Ureter (tissue), 1 donor: ENCODE data around the gene PRAF2. TPM values are rescaled to one million over a fixed set of nuclear protein-coding genes. Genes with fewer than 3 reads are reported as not detected.

Experiments used
- DNase-seq: peaks from one replicate; pipeline ENCODE4 v3.0.0-alpha.2; 2020; ENCODE audit warnings: low spot score
- total RNA-seq: library from RNA; stranded (reverse); gene quantifications from one replicate; pipeline ENCODE4 v1.2.4, GENCODE V29; 2023
- donor health status: DM: yes; HTN: yes; CAD: no.

The PRAF2 gene, protein sequence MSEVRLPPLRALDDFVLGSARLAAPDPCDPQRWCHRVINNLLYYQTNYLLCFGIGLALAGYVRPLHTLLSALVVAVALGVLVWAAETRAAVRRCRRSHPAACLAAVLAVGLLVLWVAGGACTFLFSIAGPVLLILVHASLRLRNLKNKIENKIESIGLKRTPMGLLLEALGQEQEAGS
- total RNA-seq, result 20.9 TPM

DNA sequence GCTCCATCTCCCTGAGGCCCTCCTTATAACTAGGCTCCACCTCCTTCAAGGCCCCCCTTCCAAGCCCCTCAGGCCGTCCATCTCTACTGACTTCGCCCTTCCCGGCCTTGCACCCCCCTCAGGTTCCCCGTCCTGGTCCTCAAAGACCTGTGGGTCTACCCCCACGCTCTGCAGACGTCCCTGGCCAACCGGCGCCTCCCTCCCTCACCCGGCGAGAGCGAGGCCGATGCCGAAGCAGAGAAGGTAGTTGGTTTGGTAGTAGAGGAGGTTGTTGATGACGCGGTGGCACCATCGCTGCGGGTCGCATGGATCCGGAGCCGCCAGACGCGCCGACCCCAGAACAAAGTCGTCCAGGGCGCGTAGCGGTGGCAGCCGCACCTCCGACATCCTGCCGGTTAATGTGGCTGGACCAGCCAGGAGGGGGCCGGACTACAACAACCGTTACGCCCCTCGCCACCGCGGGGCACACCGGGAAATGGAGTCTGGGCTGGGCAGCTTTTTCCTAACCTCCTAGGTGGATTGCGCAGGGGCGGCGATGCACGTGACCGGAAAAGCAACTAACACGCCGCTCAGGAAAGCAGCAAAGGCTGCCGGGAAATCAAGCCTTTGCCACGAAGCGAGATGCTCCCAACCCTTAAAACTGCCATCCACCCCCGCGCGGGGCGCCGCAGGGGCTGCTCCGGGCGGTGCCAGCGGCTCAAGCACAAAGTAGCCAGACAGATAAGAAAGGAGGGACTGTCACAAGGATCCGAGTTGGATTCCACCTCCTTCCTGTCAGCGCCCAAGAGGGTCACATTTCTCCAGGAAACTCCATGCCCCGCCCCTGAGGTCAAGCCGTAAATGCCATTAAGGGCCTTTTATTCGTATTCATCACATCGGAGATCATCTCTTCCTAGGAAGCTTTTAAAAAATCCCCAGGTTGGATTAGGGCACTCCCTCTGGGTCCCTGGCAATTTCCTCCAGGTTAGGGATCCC, at the start of gene PRAF2:
TSS of gene PRAF2 (minus strand) at position 402 of the 975 bp plus-strand sequence. CDS start at position 387, 15 bp downstream.
- peak; percentile 93 for DNase-seq

DNA sequence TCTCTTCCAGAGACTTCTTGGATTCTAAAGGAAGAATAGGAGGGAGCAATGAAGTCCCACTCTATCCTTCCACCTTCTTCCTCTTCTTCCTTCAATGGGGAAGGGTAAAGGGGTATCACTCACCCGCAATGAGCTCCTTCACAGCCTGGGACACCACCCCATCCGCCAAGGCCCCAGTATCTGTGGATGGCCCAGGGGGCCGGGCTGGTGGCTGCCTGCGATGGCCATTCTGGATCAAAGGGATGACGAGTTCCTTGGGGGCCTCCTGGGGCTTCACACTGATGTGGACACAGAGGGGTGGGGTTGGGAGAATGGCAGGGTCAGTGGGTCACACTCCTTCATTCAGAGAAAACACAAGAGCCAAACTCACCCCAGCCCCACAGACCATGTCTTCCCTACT, 48.7 kb upstream of the PRAF2 start:
- DNase-seq, result no peak

DNA sequence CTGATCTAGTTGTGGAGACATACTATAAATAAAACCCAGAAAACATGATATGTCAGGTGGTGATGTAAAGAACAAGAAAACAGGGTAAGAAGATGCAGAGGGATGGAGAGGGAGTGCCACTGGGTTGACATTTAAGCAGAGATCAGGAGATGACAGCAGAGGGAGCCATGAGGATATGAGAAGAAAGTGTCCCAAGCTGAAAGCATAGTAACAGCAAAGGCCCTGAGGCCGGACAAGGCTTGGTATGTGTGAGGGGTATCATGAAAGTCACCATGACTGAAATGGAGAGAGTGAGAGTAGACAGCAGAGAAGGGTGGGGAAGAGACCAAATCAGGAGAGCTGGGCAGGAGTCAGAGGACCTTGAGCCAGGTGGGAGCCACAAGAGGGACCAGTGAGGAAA, 46.3 kb upstream of the PRAF2 start:
- DNase-seq, result no peak

DNA sequence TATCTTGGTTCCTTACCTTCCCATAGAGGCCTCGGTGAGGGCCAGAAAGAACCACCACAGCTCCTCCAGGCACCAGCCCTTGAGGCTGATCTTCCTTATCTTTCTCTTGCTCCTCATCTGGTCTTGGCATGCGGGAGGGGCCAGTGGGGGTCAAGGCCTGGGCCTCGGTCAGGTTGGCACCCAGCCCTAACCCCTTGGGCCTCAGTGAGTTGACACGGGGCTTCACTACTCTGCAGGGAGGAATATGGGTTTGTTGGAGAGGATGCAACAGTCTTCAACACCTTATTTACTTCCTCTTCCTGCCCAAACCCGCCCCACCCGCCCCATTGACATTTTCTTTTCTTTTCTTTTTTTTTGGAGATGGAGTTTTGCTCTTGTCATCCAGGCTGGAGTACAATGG, 43.8 kb upstream of the PRAF2 start:
- no peak for DNase-seq

DNA sequence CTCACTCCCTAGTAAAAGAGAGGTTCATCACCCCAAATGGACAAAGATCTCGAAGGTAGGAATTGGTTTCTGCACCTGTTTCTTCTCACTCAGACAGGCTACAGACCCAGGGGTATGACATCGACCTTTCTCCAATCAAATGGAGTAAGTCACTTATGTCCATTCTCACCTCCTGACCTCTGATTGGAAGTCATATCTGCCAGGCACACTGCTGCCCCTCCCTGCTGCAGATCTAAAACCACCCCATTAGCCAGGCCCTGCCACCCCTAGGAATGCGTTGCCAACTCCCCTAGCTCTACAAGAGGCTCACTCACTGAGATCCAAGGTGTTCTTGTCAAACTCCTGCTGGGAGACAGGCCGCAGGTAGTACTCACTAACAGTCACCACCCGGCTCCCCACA, 42.9 kb upstream of the PRAF2 start:
- DNase-seq, result no peak

DNA sequence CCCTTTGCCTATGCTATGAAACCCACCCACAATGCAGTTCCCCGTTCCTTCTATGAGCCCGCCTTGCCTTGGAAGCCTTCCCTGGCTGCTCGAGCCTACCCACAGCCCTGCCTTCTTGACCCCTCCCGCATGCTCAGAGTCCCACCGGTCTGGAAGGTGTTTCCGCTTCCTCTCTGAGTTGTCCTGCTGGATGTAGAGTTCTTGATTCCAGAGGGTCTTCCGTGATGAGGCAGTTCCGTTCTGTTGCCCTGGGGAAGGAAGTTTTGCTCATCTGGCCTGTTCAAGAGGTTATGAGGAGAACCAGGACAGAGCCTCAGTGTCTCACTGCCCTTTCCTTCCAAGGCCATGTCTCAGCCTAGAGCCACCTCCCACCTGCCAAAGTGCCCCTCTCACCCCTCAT, 42.3 kb upstream of the PRAF2 start:
- no peak for DNase-seq

DNA sequence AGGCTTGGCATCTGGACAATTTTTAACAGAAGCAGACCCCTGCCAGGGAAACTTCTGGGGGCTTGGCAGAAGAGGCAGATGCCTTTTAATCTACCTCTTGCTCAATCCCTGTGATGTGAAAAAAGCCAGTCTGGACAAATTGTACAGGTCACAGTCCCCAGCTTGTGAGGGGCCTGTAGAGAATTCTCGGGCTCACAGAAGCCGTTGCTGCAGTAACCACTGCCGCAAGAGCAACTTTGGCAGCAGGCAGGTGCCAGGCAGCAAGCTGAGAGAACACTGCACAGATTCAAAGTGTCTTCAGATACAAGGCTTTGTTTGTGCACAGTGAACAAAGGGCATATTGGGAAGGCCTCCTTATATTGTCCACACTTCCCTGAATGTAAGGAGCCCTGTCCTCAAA, 38.0 kb upstream of the PRAF2 start:
- no peak for DNase-seq

DNA sequence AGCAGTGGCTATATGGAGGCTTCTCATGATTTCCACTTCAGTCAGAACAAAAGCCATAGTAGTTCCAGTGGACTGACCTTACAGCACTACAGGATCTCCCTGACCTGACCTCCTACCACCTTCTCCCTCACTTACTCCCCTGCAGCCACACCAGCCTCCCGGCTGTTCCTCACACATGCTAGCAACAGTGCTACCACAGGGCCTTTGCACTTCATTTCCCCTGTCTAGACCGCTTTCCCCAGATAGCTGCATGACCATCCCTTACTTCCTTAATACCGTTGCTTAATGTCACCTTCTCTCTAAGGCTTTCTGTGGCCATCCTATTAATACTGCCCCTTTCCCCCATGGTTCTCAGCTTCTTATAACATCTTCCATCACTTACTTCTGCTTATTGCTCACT, 36.6 kb upstream of the PRAF2 start:
- DNase-seq, result no peak

DNA sequence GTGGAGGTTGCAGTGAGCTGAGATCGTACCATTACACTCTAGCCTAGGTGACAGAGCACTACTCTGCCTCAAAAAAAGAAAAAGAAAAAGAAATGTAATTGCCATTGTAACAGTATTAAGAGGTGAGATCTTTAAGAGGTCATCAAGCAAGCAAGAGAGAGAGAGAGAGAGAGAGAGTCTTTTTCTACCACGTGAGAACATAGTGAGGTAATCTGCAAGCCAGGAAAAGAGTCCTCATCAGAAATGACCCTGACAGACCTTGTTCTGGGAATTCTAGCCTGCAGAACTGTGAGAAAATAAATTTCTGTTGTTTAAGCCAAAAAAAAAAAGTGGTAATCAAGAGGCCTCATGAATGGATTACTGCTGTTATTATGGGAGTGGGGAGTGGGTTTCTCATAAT, 34.8 kb upstream of the PRAF2 start:
- no peak for DNase-seq

DNA sequence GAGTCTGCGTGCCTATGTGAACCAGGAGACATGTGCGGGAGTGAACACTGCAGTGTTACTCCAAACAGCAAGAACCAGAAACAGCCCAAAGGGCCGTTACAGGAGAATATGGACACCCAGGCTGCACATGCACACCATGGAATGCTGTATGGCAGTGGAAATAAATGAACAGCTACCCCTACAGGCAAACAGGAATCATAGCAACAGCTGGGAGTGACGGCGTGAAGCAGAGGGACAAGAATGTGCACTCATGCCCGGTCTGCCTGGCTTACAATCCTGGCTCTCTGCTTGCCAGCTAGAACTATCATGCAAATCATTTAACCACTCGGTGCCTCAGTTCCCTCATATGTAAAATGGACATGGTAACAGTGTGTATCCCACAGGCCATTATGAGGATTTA, 33.1 kb upstream of the PRAF2 start:
- DNase-seq, result no peak

DNA sequence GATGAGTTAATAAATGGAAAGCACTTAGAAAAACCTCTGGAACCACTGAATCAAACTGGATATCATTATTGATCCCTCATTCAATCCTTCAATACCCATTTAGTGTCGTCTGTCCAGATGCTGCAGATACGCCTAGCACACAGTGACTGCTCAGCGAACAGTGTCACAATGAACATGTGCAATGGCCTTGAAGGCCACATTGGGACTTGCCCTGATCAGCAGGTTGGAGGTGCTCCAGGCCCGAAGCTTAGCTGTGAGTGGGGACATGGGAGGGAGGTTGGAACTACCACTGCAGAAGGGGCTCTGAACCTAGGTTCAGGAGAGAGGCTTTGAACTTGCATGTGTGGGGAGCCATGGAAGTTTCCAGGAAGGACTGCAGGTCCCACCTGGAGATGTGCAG, 32.5 kb upstream of the PRAF2 start:
- no peak for DNase-seq

DNA sequence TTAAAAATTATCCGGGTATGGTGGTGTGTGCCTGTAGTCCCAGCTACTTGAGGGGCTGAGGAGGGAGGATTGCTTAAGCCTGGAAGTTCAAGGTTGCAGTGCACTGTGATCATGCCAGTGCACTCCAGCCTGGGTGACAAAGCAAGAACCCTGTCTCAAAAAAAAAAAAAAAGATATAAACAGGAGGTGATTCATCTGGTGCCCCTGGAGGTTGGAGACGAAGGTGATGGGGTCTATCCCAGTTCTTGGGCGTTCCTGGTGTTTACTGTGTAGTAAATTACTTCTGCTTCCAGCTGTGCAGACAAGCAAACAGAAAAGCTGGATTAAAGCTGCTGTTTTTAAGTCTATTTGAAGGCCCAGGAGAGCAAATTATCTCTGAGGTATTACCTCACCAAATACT, 29.8 kb upstream of the PRAF2 start:
- no peak for DNase-seq

DNA sequence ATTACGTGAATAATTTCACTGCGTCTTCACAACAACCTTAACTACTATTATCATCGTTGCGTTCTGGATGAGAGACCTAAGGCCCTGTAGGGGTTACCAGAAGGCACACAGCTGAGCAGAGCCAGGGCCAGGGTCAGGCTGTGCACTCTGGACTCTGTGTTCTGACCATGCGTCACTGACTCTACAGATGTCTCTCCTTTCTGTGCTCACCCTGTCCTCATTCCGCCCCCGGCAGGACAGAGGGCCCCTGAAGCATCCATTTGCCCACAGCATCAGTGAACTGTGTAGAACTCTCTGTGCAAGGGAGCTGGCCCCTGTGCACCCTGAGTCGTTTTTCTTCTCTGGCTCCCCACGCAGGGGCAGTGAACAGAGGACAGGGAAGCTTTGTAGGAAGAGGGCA, 28.4 kb upstream of the PRAF2 start:
- DNase-seq, result no peak

DNA sequence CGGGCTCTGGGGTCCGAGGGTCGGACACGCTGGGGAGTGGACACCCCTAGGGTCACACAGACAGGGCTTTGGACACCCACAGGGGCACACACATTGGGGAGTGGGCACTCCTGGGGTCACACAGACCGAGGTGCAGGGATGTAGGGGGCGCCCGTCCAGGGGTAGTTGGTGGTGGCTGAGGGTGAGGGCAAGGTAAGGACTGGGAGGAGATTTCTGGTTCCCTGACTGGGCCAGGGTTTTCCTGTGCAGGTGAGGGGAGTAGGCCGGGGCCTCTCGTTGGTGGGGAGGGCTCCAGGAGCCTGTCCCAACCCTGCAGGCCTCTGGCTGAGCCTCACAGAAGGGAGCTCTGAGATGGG, 27.8 kb upstream of the PRAF2 start:
- DNase-seq, result no peak

DNA sequence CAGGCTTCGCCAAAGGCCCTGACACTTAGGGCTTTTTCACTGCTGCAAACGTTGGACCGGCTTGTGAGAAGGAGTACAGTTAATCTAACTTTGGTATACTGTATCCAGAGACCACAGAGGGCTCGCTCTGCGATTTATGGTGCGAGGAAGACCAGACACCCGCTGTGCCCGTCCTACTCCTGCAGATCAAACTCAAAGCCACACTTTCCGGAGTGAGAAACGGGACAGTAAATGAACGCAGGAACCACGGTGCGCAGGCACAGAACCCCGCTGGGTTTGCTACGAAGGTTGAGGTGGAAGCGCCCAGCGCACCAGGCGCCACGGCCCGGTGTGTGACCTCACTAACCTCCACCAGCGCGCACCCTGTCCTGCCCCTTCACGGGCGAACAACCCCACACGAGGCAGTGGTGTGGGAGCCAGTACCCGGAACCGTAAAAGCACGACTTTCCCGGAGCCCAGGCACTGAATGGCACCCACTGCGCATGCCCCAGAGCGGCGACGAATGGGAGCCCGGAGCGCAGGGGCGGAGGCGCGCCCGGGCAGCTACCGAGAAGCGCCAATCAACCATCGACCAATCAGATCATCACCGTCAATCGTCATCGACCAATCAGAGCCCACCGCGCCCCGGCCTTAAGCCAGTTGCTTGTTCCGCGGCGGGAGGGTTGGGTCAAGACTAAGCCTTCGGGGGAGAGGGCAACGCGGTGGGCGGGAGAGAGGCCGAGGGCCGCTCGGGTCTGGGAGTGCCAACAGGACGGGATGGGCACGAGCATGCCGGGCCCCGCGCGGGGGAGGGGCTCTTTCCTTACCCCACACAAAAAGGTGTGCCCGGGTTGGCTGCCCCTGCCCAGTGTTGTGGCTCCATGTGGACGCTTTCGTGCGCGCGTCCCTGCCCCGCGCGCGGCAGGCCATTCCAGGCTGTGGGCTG, 27.2 kb upstream of the PRAF2 start:
- DNase-seq, result peak; percentile 93

DNA sequence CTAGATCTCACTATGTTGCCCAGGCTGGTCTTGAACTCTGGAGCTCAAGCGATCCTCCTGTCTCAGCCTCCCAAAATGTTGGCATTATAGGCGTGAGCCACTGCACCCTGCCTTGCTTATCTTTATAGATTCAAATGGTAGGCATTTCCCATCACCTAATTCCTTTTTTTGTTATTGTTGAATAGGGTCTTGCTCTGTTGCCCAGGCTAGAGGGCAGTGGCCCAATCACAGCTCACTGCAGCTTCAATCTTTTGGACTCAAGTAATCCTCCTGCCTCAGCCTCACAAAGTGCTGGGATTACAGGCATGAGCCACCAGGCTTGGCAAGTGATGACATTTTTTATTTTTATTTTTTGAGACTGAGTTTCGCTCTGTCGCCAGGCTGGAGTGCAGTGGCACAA, 22.6 kb upstream of the PRAF2 start:
- DNase-seq, result no peak

DNA sequence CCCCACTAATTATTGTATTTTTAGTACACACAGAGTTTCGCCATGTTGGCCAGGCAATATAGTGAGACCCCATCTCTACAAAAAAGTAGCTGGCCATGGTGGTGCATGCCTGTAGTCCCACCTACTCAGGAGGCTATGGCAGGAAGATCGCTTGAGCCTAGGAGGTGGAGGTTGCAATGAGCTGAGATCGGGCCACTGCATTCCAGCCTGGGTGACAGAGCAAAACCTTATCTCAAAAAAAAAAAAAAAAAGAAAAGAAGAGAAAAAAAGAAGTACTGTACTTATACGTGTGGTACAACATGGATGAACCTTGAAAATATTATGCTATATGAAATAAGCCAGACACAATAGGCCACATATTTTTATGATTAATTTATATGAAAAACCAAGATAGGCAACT, 15.8 kb upstream of the PRAF2 start:
- no peak for DNase-seq

DNA sequence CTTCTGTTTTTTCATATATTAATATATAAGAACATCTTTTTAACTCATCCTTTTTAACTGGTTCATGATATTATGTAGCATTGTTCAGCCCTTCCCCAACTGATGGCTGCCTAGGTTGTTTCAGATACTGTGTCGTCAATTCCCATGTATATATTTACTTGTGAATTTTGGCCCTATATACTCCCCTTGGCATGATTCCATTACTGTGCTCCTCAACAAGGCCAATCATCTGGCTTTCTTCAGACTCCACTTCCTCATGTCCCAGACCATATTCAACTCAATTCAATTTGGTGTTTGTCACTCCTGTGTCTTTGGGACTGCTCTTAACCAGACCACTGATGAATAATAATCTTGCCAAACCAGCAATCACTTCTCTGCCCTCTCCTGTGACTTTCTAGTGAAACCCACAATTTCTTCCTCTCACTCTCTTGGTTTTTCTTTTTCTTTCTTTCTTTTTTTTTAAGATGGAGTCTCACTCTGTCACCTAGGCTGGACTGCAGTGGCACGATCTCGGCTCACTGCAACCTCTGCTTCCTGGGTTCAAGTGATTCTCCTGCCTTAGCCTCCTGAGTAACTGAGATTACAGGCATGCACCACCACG, 8.6 kb upstream of the PRAF2 start:
- DNase-seq, result no peak

DNA sequence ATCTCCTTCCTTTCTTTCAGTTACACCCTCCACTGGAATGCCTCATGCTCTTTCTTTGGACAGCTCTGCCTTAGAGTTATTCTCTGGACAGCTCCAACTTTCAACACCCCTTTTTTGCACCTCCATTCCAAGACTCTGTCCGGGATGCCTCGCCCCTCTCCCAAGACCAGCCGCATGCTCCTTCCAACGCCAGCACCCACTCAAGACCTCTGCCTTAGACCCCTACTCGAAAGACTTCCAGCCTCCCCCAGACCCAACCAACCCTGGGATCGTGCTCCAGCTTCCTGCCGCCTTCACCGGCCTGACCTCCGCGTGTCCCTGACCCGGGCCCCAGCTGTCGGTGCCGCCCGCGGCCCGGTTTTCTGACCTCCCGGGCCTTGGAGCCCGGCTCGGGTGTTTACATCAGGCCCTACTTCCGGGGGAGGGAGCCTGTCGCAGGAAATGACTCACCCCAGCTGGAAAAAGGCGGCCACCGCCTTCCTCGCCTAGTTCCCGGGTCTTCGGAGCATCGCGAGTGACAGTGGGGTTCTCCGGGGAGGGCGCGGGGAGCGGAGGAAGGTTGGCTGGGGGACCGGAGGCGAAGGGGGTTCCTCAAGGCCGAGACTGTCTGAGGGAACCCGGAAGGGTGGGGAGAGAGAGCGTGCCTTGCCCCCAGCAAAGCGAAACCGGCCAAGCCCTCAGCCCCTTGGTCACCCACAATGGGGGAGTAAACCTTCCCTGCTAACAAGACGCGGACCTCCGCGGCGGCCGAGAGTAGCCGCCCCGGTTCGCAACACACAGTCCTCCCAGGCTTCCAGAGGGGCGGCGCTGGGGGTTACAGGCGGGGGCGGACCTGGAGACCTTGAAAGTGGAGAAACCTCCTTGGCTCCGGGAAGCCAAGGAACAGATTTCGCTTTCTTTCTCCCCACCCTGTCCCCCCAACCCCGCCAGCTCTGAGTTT, 6.0 kb upstream of the PRAF2 start, which contains the start of gene WDR45:
TSS of gene WDR45 (minus strand) at position 399 of the 940 bp plus-strand sequence. CDS start 1,792 bp downstream, outside the sequence.
- DNase-seq, result peak; percentile 79

DNA sequence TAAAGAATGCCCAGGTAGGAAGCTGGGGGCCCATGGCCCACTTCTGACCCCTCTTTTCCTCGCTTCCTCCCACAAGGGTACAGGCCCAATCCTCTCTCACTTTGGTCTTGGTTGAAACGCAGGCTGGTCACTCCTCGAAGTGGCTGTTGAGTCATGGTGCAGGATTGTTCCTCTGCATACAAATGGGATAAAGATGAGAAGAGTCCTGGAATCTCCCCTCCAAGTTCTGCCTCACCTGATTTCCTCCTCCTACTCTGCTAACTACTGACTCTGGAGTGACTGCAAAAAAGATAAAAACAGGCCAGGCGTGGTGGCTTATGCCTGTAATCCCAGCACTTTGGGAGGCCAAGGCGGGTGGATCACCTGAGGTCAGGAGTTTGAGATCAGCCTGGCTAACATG, 4.1 kb upstream of the PRAF2 start:
- no peak for DNase-seq

DNA sequence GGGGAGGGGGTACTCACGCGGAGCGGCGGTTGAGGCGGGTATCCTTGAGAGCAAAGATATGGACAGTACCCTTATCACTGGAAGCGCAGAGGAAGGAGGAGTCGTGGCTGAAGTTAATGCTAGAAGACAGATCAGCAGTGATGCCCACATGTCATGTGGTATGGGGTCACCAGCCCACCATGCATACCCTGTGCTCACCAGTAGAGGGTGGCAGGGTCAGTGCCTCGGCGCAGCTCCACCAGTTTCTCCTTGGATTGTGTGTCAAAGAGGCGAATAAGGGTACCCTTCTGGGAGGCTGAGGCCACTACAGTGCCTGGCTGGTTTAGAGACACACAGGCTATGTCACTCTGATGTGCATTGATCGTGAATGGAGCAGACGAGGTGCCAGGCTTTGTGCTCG, 1.5 kb upstream of the PRAF2 start:
- DNase-seq, result no peak
